ENCODE data around the gene CLDN20.

The CLDN20 gene

DNA sequence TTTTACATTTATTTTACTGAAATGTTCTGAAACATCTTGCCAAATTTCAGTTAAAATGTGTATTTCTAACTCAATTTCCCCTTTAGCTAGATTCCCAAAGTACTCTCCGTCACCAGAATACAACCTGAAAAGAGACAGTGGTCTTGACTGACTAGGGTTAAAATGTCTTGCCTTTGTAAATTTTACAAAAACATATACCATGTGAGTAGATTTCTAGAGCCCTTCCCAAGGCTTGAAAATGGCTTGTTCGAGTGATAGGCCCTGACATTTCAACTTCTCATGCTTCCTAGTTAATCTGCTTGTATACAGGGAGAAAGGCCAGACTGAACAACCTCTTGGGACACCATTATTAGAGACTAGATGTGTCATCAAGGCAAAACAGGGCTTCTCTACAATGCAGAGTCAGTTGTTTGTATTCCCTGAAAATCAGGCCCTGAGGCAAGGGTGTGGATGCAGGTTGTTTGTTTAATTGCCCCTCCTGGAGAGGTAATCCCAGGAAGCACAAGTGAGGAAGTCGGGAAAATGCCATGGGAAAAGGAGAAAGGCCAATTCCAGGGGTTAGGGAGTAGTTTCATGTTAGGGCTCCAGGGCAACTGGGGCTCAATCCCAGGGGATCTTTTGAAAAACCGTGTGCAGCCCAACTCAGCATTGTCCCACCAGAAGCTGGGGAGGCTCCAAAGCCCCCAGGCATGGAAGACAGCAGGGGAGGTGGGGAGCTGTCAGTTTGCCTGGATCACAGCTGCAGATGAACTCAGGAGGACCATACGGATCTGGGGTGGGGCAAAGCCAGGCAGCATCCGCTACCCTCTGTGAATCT is 62.1 kb downstream of the CLDN20 start:
- TF ChIP-seq EZH2phosphoT487 (conservative IDR thresholded peaks at IDR 0.05; ENCODE audit: low read length), result no peak
- TF ChIP-seq, protein P1, sequence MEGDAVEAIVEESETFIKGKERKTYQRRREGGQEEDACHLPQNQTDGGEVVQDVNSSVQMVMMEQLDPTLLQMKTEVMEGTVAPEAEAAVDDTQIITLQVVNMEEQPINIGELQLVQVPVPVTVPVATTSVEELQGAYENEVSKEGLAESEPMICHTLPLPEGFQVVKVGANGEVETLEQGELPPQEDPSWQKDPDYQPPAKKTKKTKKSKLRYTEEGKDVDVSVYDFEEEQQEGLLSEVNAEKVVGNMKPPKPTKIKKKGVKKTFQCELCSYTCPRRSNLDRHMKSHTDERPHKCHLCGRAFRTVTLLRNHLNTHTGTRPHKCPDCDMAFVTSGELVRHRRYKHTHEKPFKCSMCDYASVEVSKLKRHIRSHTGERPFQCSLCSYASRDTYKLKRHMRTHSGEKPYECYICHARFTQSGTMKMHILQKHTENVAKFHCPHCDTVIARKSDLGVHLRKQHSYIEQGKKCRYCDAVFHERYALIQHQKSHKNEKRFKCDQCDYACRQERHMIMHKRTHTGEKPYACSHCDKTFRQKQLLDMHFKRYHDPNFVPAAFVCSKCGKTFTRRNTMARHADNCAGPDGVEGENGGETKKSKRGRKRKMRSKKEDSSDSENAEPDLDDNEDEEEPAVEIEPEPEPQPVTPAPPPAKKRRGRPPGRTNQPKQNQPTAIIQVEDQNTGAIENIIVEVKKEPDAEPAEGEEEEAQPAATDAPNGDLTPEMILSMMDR (IDR thresholded peaks at IDR 0.05; ENCODE audit: insufficient read depth, low read length, poor library complexity, severe bottlenecking), result no peak
- Histone ChIP-seq H3K9ac (ENCODE audit: low read length) (no peak overlapping the region), H2AFZ (ENCODE audit: low read depth, low read length, severe bottlenecking) (no peak overlapping the region)

More for the DNA sequence above, 62.1 kb downstream of the CLDN20 start:
- Histone ChIP-seq H3K36me3 (ENCODE audit: low read length) (no peaks in the 10 kb centered on the region), H3K9me3 (ENCODE audit: insufficient read depth, low read length) (no peaks in the 10 kb centered on the region), H3K79me2 (ENCODE audit: insufficient read depth, low read length) (no peaks in the 10 kb centered on the region), H3K9me2 (replicated peaks; ENCODE audit: insufficient read depth, low read length) (no peaks in the 10 kb centered on the region), H3F3A (ENCODE audit: insufficient read depth) (no peaks in the 10 kb centered on the region), H4K20me1 (ENCODE audit: low read depth, low read length) (no peaks in the 10 kb centered on the region), H3K4me2 (ENCODE audit: low read depth, low read length, poor library complexity, severe bottlenecking) (no peak overlapping the region), H3K27ac (ENCODE audit: low read depth, low read length) (no peak overlapping the region), H3K27me3 (ENCODE audit: low read length) (no peaks in the 10 kb centered on the region), H3K4me3 (ENCODE audit: insufficient read depth, low read length, poor library complexity, severe bottlenecking) (no peak overlapping the region)

Measured in SU-DHL-6 (cell line).